Measurements from ENCODE around the gene GRIA4. TPM values are rescaled to one million over a fixed set of nuclear protein-coding genes. Genes with fewer than 3 reads are reported as not detected.

Gene GRIA4
- polyA plus RNA-seq, 3 donors, result not detected

DNA sequence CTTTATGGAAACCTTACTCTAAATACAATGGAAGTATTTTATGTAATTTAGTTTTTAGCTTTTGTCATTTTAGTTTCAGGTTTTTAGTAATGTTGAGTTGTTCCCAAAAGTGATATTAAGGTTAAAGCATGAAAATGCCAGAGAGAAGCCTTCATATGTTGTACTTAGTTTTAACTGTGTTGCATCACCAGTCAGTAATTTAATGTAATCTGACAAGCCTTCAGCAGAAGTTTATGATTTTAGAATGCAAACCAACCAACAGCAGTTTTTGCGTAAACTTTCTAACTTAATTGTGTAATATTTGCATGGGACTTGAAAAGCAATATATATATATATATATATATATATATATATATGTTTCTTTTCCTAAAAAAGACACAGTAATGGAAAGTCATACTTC lies 301.6 kb downstream of the GRIA4 start:
- no peaks in the 10 kb centered on the region for H3K4me1 Mint-ChIP-seq
- intact Hi-C loops (cut with micrococcal nuclease), result no loop called here
- Histone ChIP-seq H3K27ac (ENCODE audit: low read depth in 1 of 2, low read length in 2 of 2) (no peak overlapping the region), H3K9ac (ENCODE audit: insufficient read depth, low read length, poor library complexity, severe bottlenecking) (no peak overlapping the region), H3K4me3 (replicated peaks in 1 of 3; ENCODE audit: low read depth in 2 of 3, low read length in 3 of 3) (no peak overlapping the region), H3K27me3 (ENCODE audit: control insufficient read depth in 2 of 2, insufficient read depth in 2 of 2, low read length in 2 of 2) (no peaks in the 10 kb centered on the region), H3K4me1 (ENCODE audit: control insufficient read depth in 1 of 2, insufficient read depth in 2 of 2, low read length in 2 of 2) (no peaks in the 10 kb centered on the region), H2AFZ (ENCODE audit: insufficient read depth, low read depth, low read length, poor library complexity, severe bottlenecking) (no peak overlapping the region), H3K36me3 (replicated peaks in 1 of 2; ENCODE audit: control insufficient read depth in 1 of 2, insufficient read depth in 2 of 2, low read length in 2 of 2) (no peaks in the 10 kb centered on the region), H3K79me2 (ENCODE audit: insufficient read depth, low read length) (no peaks in the 10 kb centered on the region), H3K4me2 (replicated peaks; ENCODE audit: extremely low read depth, low read length, poor library complexity, severe bottlenecking) (no peak overlapping the region), H4K20me1 (ENCODE audit: insufficient read depth, low read length) (no peaks in the 10 kb centered on the region), H3K9me3 (replicated peaks in 1 of 2; ENCODE audit: control insufficient read depth in 1 of 2, insufficient read depth in 1 of 2, low read length in 2 of 2) (no peaks in the 10 kb centered on the region)
- no peaks in the 10 kb centered on the region for H3K36me3 Mint-ChIP-seq
- H3K27me3 Mint-ChIP-seq (ENCODE audit: low read depth in 3 of 3), result no peaks in the 10 kb centered on the region
- no peak for DNase-seq
- H3K9me3 Mint-ChIP-seq, result peaks cover 0 to 3% (median 0%) of the 10 kb centered on the region in 7 donors
- H3K27ac Mint-ChIP-seq, result no peak overlapping the region
- H3K4me3 Mint-ChIP-seq, result no peak overlapping the region
- no peak for TF ChIP-seq CTCF (IDR thresholded peaks at IDR 0.05)
- WGBS (ENCODE audit: insufficient coverage), result no CpG with 5 or more reads among the region's 1 CpG

DNA sequence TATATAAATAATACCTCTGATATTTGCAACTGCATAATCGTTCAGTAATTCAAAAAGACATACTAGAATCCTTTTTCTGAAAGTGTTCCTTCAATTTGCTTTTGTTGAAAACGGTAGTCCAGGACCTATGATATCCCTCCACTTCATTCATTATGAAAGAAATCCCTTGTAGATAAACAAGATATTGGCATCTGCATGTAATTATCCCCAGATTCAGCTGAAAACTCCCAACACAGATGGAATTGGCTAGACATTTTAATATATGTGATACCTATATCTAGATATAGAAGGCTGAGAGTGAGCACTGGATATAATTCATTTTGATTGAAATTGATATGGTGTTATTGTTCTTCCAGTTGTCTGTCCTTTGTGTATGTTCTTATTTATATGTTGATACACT lies 302.8 kb downstream of the GRIA4 start:
- Histone ChIP-seq H3K27me3 (ENCODE audit: control insufficient read depth in 2 of 2, insufficient read depth in 2 of 2, low read length in 2 of 2) (no peaks in the 10 kb centered on the region), H3K4me3 (replicated peaks in 1 of 3; ENCODE audit: low read depth in 2 of 3, low read length in 3 of 3) (no peak overlapping the region), H3K9ac (ENCODE audit: insufficient read depth, low read length, poor library complexity, severe bottlenecking) (no peak overlapping the region), H2AFZ (ENCODE audit: insufficient read depth, low read depth, low read length, poor library complexity, severe bottlenecking) (no peak overlapping the region), H3K4me1 (ENCODE audit: control insufficient read depth in 1 of 2, insufficient read depth in 2 of 2, low read length in 2 of 2) (no peaks in the 10 kb centered on the region), H3K36me3 (replicated peaks in 1 of 2; ENCODE audit: control insufficient read depth in 1 of 2, insufficient read depth in 2 of 2, low read length in 2 of 2) (no peaks in the 10 kb centered on the region), H4K20me1 (ENCODE audit: insufficient read depth, low read length) (no peaks in the 10 kb centered on the region), H3K27ac (ENCODE audit: low read depth in 1 of 2, low read length in 2 of 2) (no peak overlapping the region), H3K4me2 (replicated peaks; ENCODE audit: extremely low read depth, low read length, poor library complexity, severe bottlenecking) (no peak overlapping the region), H3K9me3 (replicated peaks in 1 of 2; ENCODE audit: control insufficient read depth in 1 of 2, insufficient read depth in 1 of 2, low read length in 2 of 2) (no peaks in the 10 kb centered on the region), H3K79me2 (ENCODE audit: insufficient read depth, low read length) (no peaks in the 10 kb centered on the region)
- Mint-ChIP-seq H3K4me1 (no peaks in the 10 kb centered on the region), H3K4me3 (no peak overlapping the region), H3K27ac (no peak overlapping the region), H3K36me3 (no peaks in the 10 kb centered on the region), H3K9me3 (peaks cover 0 to 2% (median 0%) of the 10 kb centered on the region in 7 donors), H3K27me3 (ENCODE audit: low read depth in 3 of 3) (no peaks in the 10 kb centered on the region)
- no peak for TF ChIP-seq CTCF (IDR thresholded peaks at IDR 0.05)
- no peak for DNase-seq
- no CpG with 5 or more reads among the region's 2 CpGs for WGBS (ENCODE audit: insufficient coverage)
- intact Hi-C loops (cut with micrococcal nuclease), result no loop called here
